K562 (cell line): Measurements from ENCODE around the gene BAIAP3. TPM values are rescaled to one million over a fixed set of nuclear protein-coding genes. Genes with fewer than 3 reads are reported as not detected.

ENCODE experiments used
- BACH1 ChIP-seq: fragments of 200-800 bp; sonication (Bioruptor generic); IDR thresholded peaks from 2 replicates; pipeline ENCODE4 v1.6.1; 2016; ENCODE audit warnings: missing genetic modification characterization, missing compliant biosample characterization
- CBX2 ChIP-seq: fragments of 200-600 bp; sonication (generic); IDR thresholded peaks from one replicate; pipeline ENCODE4 v1.6.1; 2012; ENCODE audit warnings: mild to moderate bottlenecking, low read length, inconsistent platforms; ENCODE audit not compliant: insufficient read depth, poor library complexity, severe bottlenecking
- L3MBTL2 ChIP-seq: fragments of 450-650 bp; IDR thresholded peaks from 2 replicates; pipeline ENCODE4 v1.6.1; 2016; ENCODE audit warnings: mild to moderate bottlenecking, moderate library complexity
- NFIC ChIP-seq: fragments of 450-650 bp; IDR thresholded peaks from 2 replicates; pipeline ENCODE4 v1.6.1; 2017; ENCODE audit warnings: mild to moderate bottlenecking, inconsistent platforms
- NR4A1 ChIP-seq, 2 experiments: fragments of 250-450 bp in 1 of 2; fragments of 450-650 bp in 1 of 2; sonication (Bioruptor Pico) in 1 of 2; IDR thresholded peaks; 2 replicates each; pipeline versions ENCODE4 v1.4.0 to v1.6.1; 2016 to 2020; ENCODE audit warnings: mild to moderate bottlenecking in 2 of 2, missing compliant biosample characterization in 1 of 2, missing genetic modification characterization in 1 of 2, moderate library complexity in 1 of 2
- NRF1 ChIP-seq, 2 experiments: fragments of 450-650 bp; IDR thresholded peaks in 1 of 2; conservative IDR thresholded peaks in 1 of 2; 2 replicates each; pipeline ENCODE4 v1.6.1; 2014; ENCODE audit warnings: mild to moderate bottlenecking in 2 of 2
- RB1 ChIP-seq: fragments of 450-650 bp; IDR thresholded peaks from 2 replicates; pipeline ENCODE4 v1.6.1; 2017; ENCODE audit warnings: low read depth, mild to moderate bottlenecking
- SIN3B ChIP-seq: fragments of 450-650 bp; IDR thresholded peaks from 2 replicates; pipeline ENCODE4 v1.6.1; 2017; ENCODE audit warnings: low read depth, mild to moderate bottlenecking, moderate library complexity
- SP1 ChIP-seq: sonication (generic); formaldehyde crosslinking; IDR thresholded peaks from 2 replicates; pipeline ENCODE4 v1.8.1; 2022; ENCODE audit warnings: mild to moderate bottlenecking, missing genetic modification reagents
- ZNF224 ChIP-seq: sonication (generic); formaldehyde crosslinking; IDR thresholded peaks from 2 replicates; pipeline ENCODE4 v1.8.0; 2022; ENCODE audit warnings: mild to moderate bottlenecking, missing genetic modification reagents
- ZNF592 ChIP-seq: fragments of 450-650 bp; IDR thresholded peaks from 2 replicates; pipeline ENCODE4 v1.6.1; 2017; ENCODE audit warnings: antibody characterized with exemption, mild to moderate bottlenecking
- ZNF639 ChIP-seq, 2 experiments: fragments of 200-800 bp in 1 of 2; sonication (Bioruptor generic) in 1 of 2; sonication (generic) in 1 of 2; formaldehyde crosslinking in 1 of 2; IDR thresholded peaks in 1 of 2; conservative IDR thresholded peaks in 1 of 2; 2 replicates each; pipeline versions ENCODE4 v1.5.0 to v1.6.1; 2016 to 2020; ENCODE audit warnings: missing compliant biosample characterization in 1 of 2, missing genetic modification characterization in 1 of 2, missing genetic modification reagents in 1 of 2
- ZNF766 ChIP-seq: fragments of 200-800 bp; sonication (Bioruptor generic); conservative IDR thresholded peaks from 2 replicates; pipeline ENCODE4 v1.6.1; 2016; ENCODE audit warnings: missing genetic modification characterization, missing compliant biosample characterization
- polyA plus RNA-seq, 8 experiments: library from polyadenylated mRNA; depleted of rRNA in 4 of 8; stranded (reverse) in 5 of 8; unstranded in 3 of 8; fragments of >200 nt; fragmentation: Nextera tagmentation in 2 of 8; fragmentation: Illumina TruSeq in 1 of 8; extraction: Ambion mirVana in 2 of 8; extraction: Trizol in 1 of 8; gene quantifications; 2 replicates each; pipeline versions ENCODE4 v1.2.1 to v1.2.3, GENCODE V29; 2011 to 2014; ENCODE audit warnings: inconsistent platforms in 1 of 8, missing spikeins in 1 of 8
- total RNA-seq, 7 experiments: library from RNA; depleted of rRNA in 6 of 7; stranded (reverse); fragments of >200 nt in 6 of 7; fragmentation: Illumina TruSeq in 2 of 7; extraction: Trizol in 2 of 7; gene quantifications; 2 replicates each; pipeline versions ENCODE4 v1.2.1 to v1.2.3, GENCODE V29; 2011 to 2021; ENCODE audit warnings: low replicate concordance in 1 of 7
- TF ChIP-seq, protein P1 (sequence below), 2 experiments: fragments of 450-650 bp; conservative IDR thresholded peaks; 2 replicates each; pipeline ENCODE4 v1.6.1; 2017; ENCODE audit warnings: mild to moderate bottlenecking in 2 of 2, moderate library complexity in 2 of 2
- TF ChIP-seq, protein P2 (sequence below): sonication (generic); formaldehyde crosslinking; IDR thresholded peaks from 2 replicates; pipeline ENCODE4 v1.8.1; 2023; ENCODE audit warnings: mild to moderate bottlenecking, missing genetic modification reagents

BAIAP3 gene
- total and polyA plus RNA-seq, 9 of the 15 experiments (the other 6 are each of a cell fraction or from before 2014, with no cell fraction given) = 0.03 to 4.5 (median 0.57) TPM; not detected in 1

- peak in 1 of 2 experiments; percentile 61; a peak in 2 of 4 replicates for TF ChIP-seq ZNF639 (CRISPR knock-in tag; conservative IDR thresholded peaks at IDR 0.05 in 1 of 2, IDR thresholded peaks at IDR 0.05 in 1 of 2)
- TF ChIP-seq, protein P1, sequence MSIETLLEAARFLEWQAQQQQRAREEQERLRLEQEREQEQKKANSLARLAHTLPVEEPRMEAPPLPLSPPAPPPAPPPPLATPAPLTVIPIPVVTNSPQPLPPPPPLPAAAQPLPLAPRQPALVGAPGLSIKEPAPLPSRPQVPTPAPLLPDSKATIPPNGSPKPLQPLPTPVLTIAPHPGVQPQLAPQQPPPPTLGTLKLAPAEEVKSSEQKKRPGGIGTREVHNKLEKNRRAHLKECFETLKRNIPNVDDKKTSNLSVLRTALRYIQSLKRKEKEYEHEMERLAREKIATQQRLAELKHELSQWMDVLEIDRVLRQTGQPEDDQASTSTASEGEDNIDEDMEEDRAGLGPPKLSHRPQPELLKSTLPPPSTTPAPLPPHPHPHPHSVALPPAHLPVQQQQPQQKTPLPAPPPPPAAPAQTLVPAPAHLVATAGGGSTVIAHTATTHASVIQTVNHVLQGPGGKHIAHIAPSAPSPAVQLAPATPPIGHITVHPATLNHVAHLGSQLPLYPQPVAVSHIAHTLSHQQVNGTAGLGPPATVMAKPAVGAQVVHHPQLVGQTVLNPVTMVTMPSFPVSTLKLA (conservative IDR thresholded peaks at IDR 0.05) = peak; percentile 20 to 81; a peak in 2 of 4 replicates
- peak; percentile 25; the same call in 1 of the 2 replicates for TF ChIP-seq RB1
- TF ChIP-seq L3MBTL2 = peak; percentile 96
- TF ChIP-seq ZNF224 (CRISPR knock-in tag) = 0 out of 2 replicates have a peak, but pooled peaks have one; percentile 57
- peak; percentile 3; the same call in 1 of the 2 replicates for TF ChIP-seq NFIC
- TF ChIP-seq ZNF766 = no peak
- no peak for TF ChIP-seq CBX2
- peak; percentile 15; the same call in 1 of the 2 replicates for TF ChIP-seq SP1 (CRISPR knock-in tag)
- TF ChIP-seq BACH1 (tag) = peak; percentile 98
- TF ChIP-seq SIN3B = 0 out of 2 replicates have a peak, but pooled peaks have one; percentile 22
- TF ChIP-seq, protein P2, sequence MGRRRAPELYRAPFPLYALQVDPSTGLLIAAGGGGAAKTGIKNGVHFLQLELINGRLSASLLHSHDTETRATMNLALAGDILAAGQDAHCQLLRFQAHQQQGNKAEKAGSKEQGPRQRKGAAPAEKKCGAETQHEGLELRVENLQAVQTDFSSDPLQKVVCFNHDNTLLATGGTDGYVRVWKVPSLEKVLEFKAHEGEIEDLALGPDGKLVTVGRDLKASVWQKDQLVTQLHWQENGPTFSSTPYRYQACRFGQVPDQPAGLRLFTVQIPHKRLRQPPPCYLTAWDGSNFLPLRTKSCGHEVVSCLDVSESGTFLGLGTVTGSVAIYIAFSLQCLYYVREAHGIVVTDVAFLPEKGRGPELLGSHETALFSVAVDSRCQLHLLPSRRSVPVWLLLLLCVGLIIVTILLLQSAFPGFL (CRISPR knock-in tag) = 0 out of 2 replicates have a peak, but pooled peaks have one; percentile 85
- TF ChIP-seq NRF1 (conservative IDR thresholded peaks at IDR 0.05 in 1 of 2, IDR thresholded peaks at IDR 0.05 in 1 of 2) = peak; percentile 43 to 58; a peak in 3 of 4 replicates
- TF ChIP-seq NR4A1 (CRISPR knock-in tag; IDR thresholded peaks at IDR 0.05) = no peak
- TF ChIP-seq NR4A1 (tag; IDR thresholded peaks at IDR 0.05) = 0 out of 2 replicates have a peak, but pooled peaks have one; percentile 37
- peak; percentile 17; the same call in 1 of the 2 replicates for TF ChIP-seq ZNF592
These were observed 46.0 kb downstream of the BAIAP3 start (continued) for GRCh38 chr16:1379304-1380076.
